ENCODE measurements around the gene AQP6.

DNA sequence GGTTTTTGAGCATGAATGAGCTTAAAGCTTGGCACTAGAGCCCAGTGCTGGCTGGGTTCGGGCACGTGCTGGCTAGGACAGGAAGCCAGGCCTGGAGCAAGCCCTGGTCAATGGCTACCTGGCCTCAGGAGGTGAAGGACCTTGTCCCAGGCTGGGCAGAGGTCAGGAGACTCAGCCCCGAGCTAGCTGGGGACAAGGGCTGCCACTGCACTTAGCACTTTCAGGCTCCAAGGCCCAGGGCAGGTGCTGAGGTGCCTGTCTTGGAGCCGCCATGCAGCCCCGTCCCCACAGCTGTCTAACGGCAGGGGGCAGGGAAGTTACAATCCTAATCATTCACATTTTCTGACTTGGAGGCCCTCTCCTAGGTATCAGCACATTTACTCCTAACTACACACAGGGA, 4.3 kb upstream of the AQP6 start:
- TF ChIP-seq, protein P1, sequence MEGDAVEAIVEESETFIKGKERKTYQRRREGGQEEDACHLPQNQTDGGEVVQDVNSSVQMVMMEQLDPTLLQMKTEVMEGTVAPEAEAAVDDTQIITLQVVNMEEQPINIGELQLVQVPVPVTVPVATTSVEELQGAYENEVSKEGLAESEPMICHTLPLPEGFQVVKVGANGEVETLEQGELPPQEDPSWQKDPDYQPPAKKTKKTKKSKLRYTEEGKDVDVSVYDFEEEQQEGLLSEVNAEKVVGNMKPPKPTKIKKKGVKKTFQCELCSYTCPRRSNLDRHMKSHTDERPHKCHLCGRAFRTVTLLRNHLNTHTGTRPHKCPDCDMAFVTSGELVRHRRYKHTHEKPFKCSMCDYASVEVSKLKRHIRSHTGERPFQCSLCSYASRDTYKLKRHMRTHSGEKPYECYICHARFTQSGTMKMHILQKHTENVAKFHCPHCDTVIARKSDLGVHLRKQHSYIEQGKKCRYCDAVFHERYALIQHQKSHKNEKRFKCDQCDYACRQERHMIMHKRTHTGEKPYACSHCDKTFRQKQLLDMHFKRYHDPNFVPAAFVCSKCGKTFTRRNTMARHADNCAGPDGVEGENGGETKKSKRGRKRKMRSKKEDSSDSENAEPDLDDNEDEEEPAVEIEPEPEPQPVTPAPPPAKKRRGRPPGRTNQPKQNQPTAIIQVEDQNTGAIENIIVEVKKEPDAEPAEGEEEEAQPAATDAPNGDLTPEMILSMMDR (IDR thresholded peaks at IDR 0.05) = no peak
- no peak for TF ChIP-seq POLR2A (IDR thresholded peaks at IDR 0.05)
